ENCODE results near the gene EIF6. TPM values are rescaled to one million over a fixed set of nuclear protein-coding genes. Genes with fewer than 3 reads are reported as not detected.

Gene EIF6
- total and polyA plus RNA-seq, 2 donors (not counting 1 experiment from before 2014, with no cell fraction given) = 74.1 to 81.2 TPM

- Histone ChIP-seq H3K27me3 (replicated peaks in 1 of 4; ENCODE audit: control extremely low read depth in 1 of 4, control insufficient read depth in 3 of 4, insufficient read depth in 4 of 4, low read length in 3 of 4) (no peaks in the 10 kb centered on the region), H3K4me1 (ENCODE audit: control insufficient read depth in 2 of 2, insufficient read depth in 2 of 2, low read length in 2 of 2) (no peaks in the 10 kb centered on the region), H4K20me1 (ENCODE audit: control insufficient read depth, insufficient read depth, low read length, poor library complexity, severe bottlenecking) (peaks cover 18% of the 10 kb centered on the region), H3K4me2 (replicated peaks; ENCODE audit: low read depth, low read length, poor library complexity, severe bottlenecking) (no peak overlapping the region), H3K9ac (ENCODE audit: low read length) (no peak overlapping the region), H3K4me3 (ENCODE audit: control extremely low read depth in 1 of 5, extremely low read depth in 1 of 5, insufficient read depth in 1 of 5, low read depth in 2 of 5, low read length in 4 of 5) (no peak overlapping the region), H3K79me2 (ENCODE audit: control insufficient read depth, insufficient read depth, low read length) (peaks cover 50% of the 10 kb centered on the region), H3K9me3 (ENCODE audit: control extremely low read depth in 1 of 3, control insufficient read depth in 2 of 3, insufficient read depth in 1 of 3, low read length in 2 of 3) (no peaks in the 10 kb centered on the region), H3K27ac (ENCODE audit: low read length in 2 of 2) (no peak overlapping the region), H3K36me3 (replicated peaks in 1 of 2; ENCODE audit: control extremely low read depth in 1 of 2, control insufficient read depth in 1 of 2, extremely low read depth in 1 of 2, insufficient read depth in 2 of 2, low read length in 1 of 2) (peaks cover 0 to 51% of the 10 kb centered on the region in 2 experiments), H2AFZ (ENCODE audit: insufficient read depth, low read depth, low read length, poor library complexity, severe bottlenecking) (no peak overlapping the region)
- Mint-ChIP-seq H3K9me3 (ENCODE audit: insufficient read depth) (no peaks in the 10 kb centered on the region), H3K4me3 (no peak overlapping the region), H3K4me1 (peaks cover 1% of the 10 kb centered on the region), H3K27me3 (no peaks in the 10 kb centered on the region), H3K27ac (no peak overlapping the region)
- TF ChIP-seq EZH2 (IDR thresholded peaks at IDR 0.05; ENCODE audit: borderline replicate concordance, insufficient read depth, low read depth, low read length, poor library complexity, severe bottlenecking) = no peak
- no peak for TF ChIP-seq CTCF (IDR thresholded peaks at IDR 0.05)
- DNase-seq (no peak), ATAC-seq (ENCODE audit: low read depth) (no peak)
- POLR2A ChIA-PET = no interaction called here
- CTCF ChIA-PET = interaction anchor here (1.0 to 1.9 kb wide), 2 partner anchors 34 to 436 kb away, joined by 3 to 12 read pairs; no protein-coding TSS in a partner anchor
- WGBS (ENCODE audit: insufficient coverage) = 98% methylated on average over 19 of the region's 19 CpGs
- intact Hi-C loops (cut with micrococcal nuclease) = no loop called here
Observed at GRCh38 chr20:35270021-35270902, 14.3 kb downstream of the EIF6 start.

All from B cell (primary cell).